ENCODE results near the gene NDFIP1.
"Not testable (repeated sequence)": the region's sequence is repeated elsewhere in the genome, so short reads cannot be mapped to it uniquely, and the experiment has no call there.

Gene NDFIP1

DNA sequence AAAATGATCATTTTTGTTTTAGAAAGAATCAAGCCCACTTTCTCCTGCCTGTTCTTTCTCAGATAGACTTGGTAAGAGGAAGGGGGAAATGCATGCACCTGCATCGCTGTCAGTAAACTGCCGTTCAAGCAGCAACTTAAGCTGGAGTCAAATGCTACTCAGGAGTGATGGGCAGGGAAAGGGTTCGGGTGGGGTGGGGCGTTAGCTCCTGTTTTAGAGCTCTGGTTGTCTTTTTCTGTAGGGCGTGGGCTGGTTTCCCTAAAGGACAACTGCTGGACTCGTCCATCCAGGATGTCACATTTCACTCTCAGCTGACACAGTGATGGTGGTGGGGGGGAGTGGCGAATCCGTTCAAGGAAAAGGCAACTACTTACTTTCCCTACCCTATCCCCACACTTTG, 75.0 kb downstream of the NDFIP1 start:
- no peak for DNase-seq (ENCODE audit: low read depth in 4 of 4, low spot score in 1 of 4)

- no peak for DNase-seq (ENCODE audit: low read depth in 4 of 4, low spot score in 1 of 4)
Measured at GRCh38 chr5:142184988-142185387, 76.4 kb downstream of the NDFIP1 start.

- no peak for DNase-seq (ENCODE audit: low read depth in 4 of 4, low spot score in 1 of 4)
Measured at GRCh38 chr5:142186514-142186856, 77.9 kb downstream of the NDFIP1 start.

- no peak for DNase-seq (ENCODE audit: low read depth in 4 of 4, low spot score in 1 of 4)
Measured at GRCh38 chr5:142186857-142187594, 78.4 kb downstream of the NDFIP1 start.

DNA sequence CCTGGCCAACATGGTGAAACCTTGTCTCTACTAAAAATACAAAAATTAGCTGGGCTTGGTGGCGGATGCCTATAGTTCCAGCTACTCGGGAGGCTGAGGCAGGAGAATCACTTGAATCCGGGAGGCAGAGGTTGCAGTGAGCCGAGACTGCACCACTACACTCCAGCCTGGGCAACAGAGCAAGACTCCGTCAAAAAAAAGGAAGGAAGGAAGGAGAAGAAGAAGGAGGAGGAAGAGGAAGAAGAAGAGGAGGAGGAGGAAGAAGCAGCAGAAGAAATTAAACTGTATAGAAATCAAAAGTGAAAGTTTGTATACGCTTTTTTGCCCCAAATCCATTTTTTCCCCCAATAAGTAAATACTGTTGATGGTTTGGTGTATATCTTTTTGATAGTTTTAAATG, 80.1 kb downstream of the NDFIP1 start:
- DNase-seq (ENCODE audit: low read depth in 4 of 4, low spot score in 1 of 4): not testable (repeated sequence)

GRCh38 chr5:142189813-142190212, 81.2 kb downstream of the NDFIP1 start:
- DNase-seq (ENCODE audit: low read depth in 4 of 4, low spot score in 1 of 4): no peak

- no peak for DNase-seq (ENCODE audit: low read depth in 4 of 4, low spot score in 1 of 4)
Measured at GRCh38 chr5:142191776-142192175, 83.2 kb downstream of the NDFIP1 start.

DNA sequence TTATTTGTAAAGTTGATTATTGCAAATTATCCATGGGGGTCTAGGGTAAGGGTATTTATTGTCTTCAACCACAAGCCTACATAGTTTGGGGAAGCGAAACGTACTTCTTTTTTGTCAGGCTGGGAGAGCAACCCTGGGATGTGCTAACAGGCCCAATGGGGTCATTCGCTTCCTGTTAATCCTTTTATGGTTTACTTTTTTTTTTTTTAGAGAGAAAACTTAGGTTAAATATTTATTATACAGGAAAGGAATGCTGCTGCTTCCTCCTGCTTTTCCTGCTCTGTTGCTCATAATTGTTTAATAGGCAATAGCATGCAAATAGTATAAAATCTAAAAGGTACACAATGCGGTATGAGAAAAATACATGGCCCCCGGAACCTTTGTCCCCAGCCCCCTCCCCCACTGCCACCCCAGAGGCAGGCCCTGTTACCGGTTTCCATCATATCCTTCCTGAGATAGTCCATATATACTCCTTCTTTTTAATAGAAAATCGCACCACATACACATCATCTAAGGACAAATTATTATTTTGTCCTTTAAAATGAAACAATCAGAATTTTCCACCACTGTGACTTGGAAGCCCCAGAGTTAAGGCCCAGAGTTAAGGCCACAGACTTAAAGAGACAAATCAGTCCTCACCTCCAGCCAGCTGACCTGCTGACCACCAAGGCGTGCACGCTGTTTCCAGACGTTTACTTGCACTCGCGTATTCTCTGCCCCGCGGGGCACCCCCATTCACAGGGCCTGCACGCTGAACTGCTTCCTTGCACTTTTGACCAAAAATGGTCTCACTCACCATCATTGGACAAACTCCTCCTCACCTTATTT, 83.9 kb downstream of the NDFIP1 start:
- no peak for DNase-seq (ENCODE audit: low read depth in 4 of 4, low spot score in 1 of 4)

DNA sequence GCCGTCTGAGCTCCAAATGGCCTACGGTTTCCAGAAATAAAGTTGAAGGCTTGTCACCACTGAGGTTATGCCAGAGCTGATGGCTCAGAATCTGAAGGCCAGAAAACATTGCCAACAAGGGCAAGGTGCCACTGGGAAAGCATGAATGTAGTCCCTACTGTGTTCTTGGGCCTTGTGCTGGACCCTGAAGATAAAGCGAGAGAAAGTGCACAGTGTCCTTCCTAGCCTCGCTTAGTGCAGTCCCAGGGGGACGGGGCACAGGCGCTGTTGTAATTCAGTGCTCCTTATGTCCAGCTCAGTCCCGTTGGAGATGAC, 84.5 kb downstream of the NDFIP1 start:
- DNase-seq (ENCODE audit: low read depth in 4 of 4, low spot score in 1 of 4): no peak

DNA sequence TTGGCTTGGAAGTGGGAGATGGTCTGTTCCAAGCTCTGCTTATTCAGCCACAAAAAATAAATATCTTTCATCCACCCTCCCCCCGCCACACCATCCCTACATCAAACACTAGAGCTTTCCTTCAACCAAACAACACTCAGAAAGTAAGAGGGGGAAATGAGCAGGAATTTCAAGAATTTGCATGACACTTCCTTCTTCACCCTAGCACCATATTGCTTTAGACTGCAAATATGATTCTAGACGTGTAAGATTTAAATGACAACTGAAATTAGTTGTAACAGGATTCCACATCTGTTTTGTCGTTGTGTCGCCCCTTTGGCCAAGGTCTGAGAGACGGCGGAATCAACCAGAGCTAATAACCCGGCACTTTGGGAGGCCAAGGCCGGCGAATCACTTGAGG, 88.5 kb downstream of the NDFIP1 start:
- no peak for DNase-seq (ENCODE audit: low read depth in 4 of 4, low spot score in 1 of 4)

GRCh38 chr5:142197781-142198180, 89.2 kb downstream of the NDFIP1 start:
- DNase-seq (ENCODE audit: low read depth in 4 of 4, low spot score in 1 of 4): no peak

DNA sequence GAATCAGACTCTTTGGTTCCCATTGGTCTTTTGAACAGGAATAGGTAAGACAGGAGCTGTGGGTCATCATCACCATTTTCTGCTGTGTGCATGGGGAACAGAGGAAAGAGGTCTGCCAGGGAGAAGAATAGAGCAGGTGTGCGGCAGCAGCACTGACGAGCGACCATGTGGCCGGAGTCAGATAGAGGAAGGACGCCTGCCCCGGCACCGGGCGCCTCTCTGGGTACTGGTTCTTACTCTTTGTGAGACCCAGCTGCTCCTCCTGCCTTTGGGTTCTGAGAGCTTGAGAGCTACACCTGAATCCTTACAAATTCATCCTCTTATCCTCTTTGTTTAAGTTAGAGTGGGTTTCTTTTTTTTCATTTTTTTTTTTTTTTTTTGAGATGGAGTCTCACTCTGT, 90.8 kb downstream of the NDFIP1 start:
- no peak for DNase-seq (ENCODE audit: low read depth in 4 of 4, low spot score in 1 of 4)

DNA sequence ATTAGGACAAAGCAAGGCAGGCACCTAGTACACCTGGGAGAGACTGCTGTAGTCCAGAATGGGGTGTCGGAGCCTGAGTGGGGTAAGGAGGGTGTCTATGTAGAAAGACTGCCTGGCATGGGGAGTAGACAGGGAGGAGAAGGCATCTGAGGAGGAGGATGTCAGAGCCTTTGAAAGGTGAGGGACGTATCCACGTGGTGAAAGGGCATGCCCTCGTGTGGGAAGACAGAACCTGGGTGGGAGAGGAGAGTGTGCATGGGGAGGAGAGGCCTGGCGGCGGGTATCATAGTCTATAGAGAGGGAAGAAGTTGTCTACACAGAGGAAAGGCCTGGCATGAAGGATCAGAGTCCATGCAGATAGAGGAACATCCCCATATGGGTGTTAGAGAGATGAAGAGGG, 91.8 kb downstream of the NDFIP1 start:
- no peak for DNase-seq (ENCODE audit: low read depth in 4 of 4, low spot score in 1 of 4)

- DNase-seq (ENCODE audit: low read depth in 4 of 4, low spot score in 1 of 4): no peak
Measured at GRCh38 chr5:142201471-142201887, 92.9 kb downstream of the NDFIP1 start.

DNA sequence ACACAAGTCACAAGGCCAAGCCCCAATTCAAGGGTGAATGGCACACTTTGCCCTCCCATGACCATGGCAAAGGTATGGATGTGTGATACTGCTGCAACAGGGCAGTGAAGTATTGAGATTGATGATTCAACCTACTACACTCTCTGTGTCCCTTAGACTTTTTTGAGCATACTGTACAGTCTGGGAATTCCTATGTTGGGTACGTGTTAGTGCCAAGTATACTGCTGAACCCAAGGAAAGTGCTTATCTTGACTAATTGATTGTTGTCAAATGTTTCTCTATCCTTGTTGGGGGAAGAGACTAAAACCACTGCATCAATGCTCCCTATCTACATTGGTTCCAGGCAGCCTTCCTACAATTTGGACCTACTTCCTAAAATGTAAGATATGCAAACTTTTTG, 93.7 kb downstream of the NDFIP1 start:
- DNase-seq (ENCODE audit: low read depth in 4 of 4, low spot score in 1 of 4): no peak
